Type B pancreatic cell (in vitro differentiated cells): ENCODE measurements around the gene NRP2. TPM values are rescaled to one million over a fixed set of nuclear protein-coding genes. Genes with fewer than 3 reads are reported as not detected.

Experiments
- DNase-seq: peaks from one replicate; pipeline ENCODE4 v3.0.0; 2021; ENCODE audit warnings: mixed read lengths; ENCODE audit not compliant: unreplicated experiment; ENCODE audit errors: extremely low spot score
- H3K27ac Mint-ChIP-seq: 2 replicates; pipeline ENCODE4 v1.8.0; 2021; ENCODE audit warnings: mild to moderate bottlenecking, mixed read lengths
- H3K27me3 Mint-ChIP-seq: 2 replicates; pipeline ENCODE4 v1.8.0; 2021; ENCODE audit warnings: mixed read lengths
- H3K36me3 Mint-ChIP-seq: 2 replicates; pipeline ENCODE4 v1.8.0; 2021; ENCODE audit warnings: mixed read lengths
- H3K4me1 Mint-ChIP-seq: one replicate; pipeline ENCODE4 v1.8.0; 2021; ENCODE audit warnings: mixed read lengths; ENCODE audit not compliant: unreplicated experiment
- H3K4me3 Mint-ChIP-seq: 2 replicates; pipeline ENCODE4 v1.8.0; 2021; ENCODE audit warnings: mild to moderate bottlenecking, mixed read lengths
- H3K9me3 Mint-ChIP-seq: 2 replicates; pipeline ENCODE4 v1.8.0; 2021; ENCODE audit warnings: mixed read lengths
- CTCF ChIP-seq: fragments of 200-600 bp; sonication (generic); conservative IDR thresholded peaks from 2 replicates; pipeline ENCODE4 v1.5.0; 2021; ENCODE audit warnings: antibody characterized with exemption, mild to moderate bottlenecking
- total RNA-seq: library from RNA; stranded (reverse); gene quantifications from 2 replicates; pipeline ENCODE4 v1.2.1, GENCODE V29; 2021; ENCODE audit warnings: low replicate concordance

The NRP2 gene
- total RNA-seq, 1 donor from 2014 or later, result 109 TPM

GRCh38 chr2:205665791-205666190, 16.5 kb upstream of the NRP2 start:
- peak overlapping the region; percentile 85 for H3K27ac Mint-ChIP-seq
- peaks cover 12% of the 10 kb centered on the region for H3K4me1 Mint-ChIP-seq
- DNase-seq, result no peak
- peaks cover 24% of the 10 kb centered on the region for H3K9me3 Mint-ChIP-seq
- H3K36me3 Mint-ChIP-seq, result peaks cover 15% of the 10 kb centered on the region
- peak overlapping the region; percentile 57 for H3K4me3 Mint-ChIP-seq
- TF ChIP-seq CTCF, result no peak
- no peaks in the 10 kb centered on the region for H3K27me3 Mint-ChIP-seq

GRCh38 chr2:205670292-205670691, 12.0 kb upstream of the NRP2 start:
- no peak for DNase-seq
- H3K27ac Mint-ChIP-seq, result peak overlapping the region; percentile 82
- H3K9me3 Mint-ChIP-seq, result peaks cover 24% of the 10 kb centered on the region
- H3K27me3 Mint-ChIP-seq, result no peaks in the 10 kb centered on the region
- H3K36me3 Mint-ChIP-seq, result peaks cover 15% of the 10 kb centered on the region
- peaks cover 8% of the 10 kb centered on the region for H3K4me1 Mint-ChIP-seq
- no peak for TF ChIP-seq CTCF
- H3K4me3 Mint-ChIP-seq, result no peak overlapping the region

- Mint-ChIP-seq H3K9me3 (peaks cover 13% of the 10 kb centered on the region), H3K4me1 (peaks cover 8% of the 10 kb centered on the region), H3K4me3 (no peak overlapping the region), H3K36me3 (peaks cover 5% of the 10 kb centered on the region), H3K27me3 (no peaks in the 10 kb centered on the region), H3K27ac (no peak overlapping the region)
- no peak for DNase-seq
- no peak for TF ChIP-seq CTCF
Measured at GRCh38 chr2:205673312-205673711, 9.0 kb upstream of the NRP2 start.

- peaks cover 20% of the 10 kb centered on the region for H3K4me1 Mint-ChIP-seq
- H3K27me3 Mint-ChIP-seq, result peaks cover 3% of the 10 kb centered on the region
- no peaks in the 10 kb centered on the region for H3K36me3 Mint-ChIP-seq
- H3K9me3 Mint-ChIP-seq, result no peaks in the 10 kb centered on the region
- H3K27ac Mint-ChIP-seq, result no peak overlapping the region
- TF ChIP-seq CTCF, result peak; percentile 89
- no peak for DNase-seq
- H3K4me3 Mint-ChIP-seq, result no peak overlapping the region
Measured at GRCh38 chr2:205675861-205676516, 6.3 kb upstream of the NRP2 start.

- peaks cover 22% of the 10 kb centered on the region for H3K27me3 Mint-ChIP-seq
- H3K36me3 Mint-ChIP-seq, result peaks cover 1% of the 10 kb centered on the region
- H3K27ac Mint-ChIP-seq, result no peak overlapping the region
- H3K9me3 Mint-ChIP-seq, result no peaks in the 10 kb centered on the region
- DNase-seq, result no peak
- H3K4me3 Mint-ChIP-seq, result no peak overlapping the region
- H3K4me1 Mint-ChIP-seq, result peaks cover 29% of the 10 kb centered on the region
- TF ChIP-seq CTCF, result no peak
Measured at GRCh38 chr2:205678541-205679142, 3.7 kb upstream of the NRP2 start.
